Stimulated activated CD4-positive, alpha-beta T cell treated with anti-CD3 and anti-CD28 coated beads, TNF-alpha, amount 100 ng/mL, for 48 hours (primary cell): ENCODE data around the gene MEI1.
A peak's percentile ranks its signal among the peaks of the same experiment; 100 is the strongest.

Experiments
- DNase-seq, 3 donors: peaks; one replicate each; pipeline ENCODE4 v3.0.0-alpha.2; 2020; ENCODE audit warnings: low read depth in 3 of 3

MEI1 gene

DNA sequence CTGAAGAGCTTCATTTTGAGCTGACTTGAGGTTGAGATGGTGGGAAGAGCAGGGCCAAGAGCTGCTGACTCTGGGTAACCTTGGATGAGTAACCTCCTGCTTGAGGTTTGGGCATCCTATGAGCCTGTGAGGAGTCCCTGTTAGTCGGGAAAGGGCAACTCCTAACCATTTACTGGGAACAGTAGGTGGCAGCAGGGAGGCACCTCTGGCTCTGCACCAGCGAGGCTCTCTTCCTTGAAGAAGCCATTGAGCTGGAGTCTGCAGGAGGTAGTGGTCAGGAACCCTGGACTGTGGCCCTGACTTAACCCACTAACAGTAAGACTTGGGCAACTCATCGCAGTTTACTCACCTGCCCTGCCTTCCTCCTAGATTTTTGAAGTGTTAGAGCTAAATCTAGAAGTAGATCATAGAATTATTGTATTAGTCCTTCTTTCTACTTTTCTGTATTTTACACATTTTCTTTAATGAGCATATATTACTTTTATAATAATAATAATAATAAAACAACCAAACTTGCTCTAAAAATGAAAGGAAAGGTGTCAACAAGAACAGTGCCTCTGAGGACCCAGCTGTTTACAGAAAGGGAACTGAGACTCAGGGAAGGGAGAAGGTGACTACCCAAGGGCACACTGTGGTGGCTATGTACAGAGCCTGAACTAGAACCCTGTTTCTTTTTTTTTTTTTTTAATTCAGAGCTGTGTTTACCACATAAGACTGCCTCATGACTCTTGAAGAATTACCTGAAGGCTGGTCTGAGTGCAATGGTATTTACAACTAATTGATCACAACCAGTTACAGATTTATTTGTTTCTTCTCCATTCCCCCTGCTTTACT lies 47.5 kb downstream of the MEI1 start:
- DNase-seq = peak; percentile 19 to 54 (median 37)

DNA sequence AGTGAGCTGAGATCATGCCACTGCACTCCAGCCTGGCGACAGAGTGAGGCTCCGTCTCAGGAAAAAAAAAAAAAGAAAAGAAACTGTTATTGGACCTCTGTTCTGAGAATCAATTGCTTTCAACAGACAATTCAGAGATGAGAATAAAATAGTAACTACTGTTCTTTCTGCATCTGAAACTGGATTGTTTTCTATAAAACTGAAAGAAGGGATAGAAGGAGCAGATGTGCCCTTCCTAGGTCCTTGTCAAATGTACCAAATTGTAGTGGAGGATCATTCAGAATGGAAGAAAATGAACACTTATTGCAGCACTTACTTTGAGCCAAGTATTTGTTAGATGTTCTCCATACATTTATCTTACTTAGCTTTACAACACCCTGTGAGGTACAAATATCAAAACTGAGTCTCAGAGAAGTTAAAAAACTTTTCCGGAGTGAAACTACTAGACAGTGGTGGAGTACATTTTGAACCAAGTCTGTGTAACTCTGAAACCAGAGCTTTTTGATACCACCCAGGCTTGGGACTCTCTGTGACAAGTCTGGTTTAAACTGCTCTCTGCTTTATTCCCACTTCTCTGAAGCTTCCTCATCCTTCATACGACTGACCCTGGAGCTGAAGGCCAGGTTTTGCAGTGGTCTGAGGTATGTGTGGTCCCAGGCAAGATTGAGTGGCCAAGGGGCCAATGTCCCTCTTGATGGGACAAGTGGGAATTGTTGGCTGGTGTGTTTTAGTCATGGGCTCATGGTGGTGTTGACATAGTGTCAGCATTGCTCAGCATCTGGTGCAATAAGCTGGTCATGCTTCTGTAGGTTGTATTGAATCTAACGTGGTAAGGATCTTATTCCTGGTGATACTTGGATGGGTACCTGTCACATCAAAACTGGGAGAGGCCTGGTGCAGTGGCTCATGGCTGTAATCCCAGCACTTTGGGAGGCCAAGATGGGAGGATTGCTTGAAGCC lies 53.0 kb downstream of the MEI1 start:
- no peak for DNase-seq

DNA sequence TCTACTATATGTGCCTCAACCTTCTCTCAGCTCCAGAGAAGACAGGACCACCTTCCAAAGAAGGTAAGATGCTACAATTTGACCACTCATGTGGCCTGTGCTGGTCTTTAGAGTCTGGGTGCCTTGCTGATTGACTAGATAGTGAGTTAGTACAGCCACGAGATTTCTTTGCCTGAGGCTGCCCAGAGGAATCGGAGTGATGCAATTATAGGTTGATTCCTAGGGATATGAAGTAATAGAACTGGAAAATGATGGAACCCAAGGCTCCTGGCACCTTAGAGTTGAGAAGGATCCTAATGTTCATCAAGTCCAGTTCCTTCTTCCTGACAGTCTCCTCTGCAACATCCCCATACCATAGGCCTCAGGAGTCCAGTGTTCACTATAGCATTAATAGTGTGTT lies 54.7 kb downstream of the MEI1 start:
- DNase-seq = no peak

DNA sequence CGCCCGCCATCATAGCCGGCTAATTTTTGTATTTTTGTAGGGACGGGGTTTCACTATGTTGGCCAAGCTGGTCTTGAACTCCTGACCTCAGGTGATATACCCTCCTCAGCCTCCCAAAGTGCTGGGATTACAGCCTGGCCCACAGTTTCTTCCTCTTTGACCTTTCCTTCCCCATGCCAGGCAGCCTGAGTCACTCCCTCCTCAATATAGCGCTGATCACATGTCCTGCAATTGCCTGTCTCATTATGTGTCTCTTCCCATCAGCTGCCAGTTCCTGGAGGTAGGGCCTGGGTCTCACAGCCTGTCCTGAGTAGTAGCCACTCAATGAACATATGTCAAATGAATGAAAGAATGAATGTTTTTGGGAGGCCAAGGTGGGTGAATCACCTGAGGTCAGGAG lies 58.2 kb downstream of the MEI1 start:
- no peak for DNase-seq

DNA sequence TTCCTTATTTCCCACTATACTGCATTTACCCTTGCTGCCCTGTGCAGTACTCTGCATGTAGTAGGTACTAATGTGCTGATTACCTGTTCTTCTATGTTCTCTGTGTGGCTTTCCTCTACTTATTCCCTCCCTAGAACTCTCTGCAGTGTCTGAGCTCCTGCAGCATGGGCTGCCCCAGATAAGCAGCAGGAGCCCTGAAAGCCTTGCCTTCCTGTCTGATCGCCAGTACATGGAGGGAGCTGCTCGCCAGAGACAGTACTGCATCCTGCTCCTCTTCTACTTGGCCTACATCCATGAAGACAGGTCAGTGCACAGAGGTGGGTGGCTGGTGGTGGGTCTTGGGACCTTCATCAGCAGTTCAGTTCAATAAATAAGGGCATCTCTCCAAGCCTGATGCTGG lies 58.9 kb downstream of the MEI1 start:
- no peak for DNase-seq

DNA sequence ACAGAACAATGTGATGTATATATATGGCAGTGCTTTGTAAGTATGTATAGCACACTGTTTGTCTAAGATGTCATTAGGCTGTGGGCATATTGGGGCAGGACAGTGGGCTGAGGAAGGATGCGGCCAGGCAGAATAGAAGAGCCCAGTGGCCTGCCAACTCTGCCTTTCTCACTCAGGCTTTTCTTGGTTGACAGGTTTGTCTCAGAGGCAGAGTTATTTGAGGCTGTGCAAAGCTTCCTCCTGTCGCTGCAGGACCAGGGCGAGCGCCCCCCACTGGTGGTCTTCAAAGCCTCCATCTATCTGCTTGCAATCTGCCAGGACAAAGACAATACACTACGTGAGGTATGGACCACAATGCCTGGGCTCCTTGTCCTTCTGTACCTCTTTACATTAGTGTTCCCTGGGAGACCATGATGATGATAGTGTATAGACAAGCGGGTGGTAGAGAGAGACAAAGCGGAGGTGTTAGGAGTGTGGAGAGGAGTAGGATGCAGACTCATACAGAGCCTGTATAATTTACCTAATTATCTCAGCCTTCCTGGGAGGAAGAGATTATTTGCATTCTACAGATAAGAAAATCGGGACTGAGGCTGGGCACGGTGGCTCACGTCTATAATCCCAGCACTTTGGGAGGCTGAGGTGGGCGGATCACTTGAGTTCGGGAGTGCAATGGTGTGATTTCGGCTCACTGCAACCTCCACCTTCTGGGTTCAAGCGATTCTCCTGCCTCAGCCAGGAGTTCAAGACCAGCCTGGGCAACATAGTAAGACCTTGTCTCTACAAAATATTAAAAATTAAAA lies 63.9 kb downstream of the MEI1 start:
- peak in 1 of 3 donors; percentile 24 for DNase-seq

DNA sequence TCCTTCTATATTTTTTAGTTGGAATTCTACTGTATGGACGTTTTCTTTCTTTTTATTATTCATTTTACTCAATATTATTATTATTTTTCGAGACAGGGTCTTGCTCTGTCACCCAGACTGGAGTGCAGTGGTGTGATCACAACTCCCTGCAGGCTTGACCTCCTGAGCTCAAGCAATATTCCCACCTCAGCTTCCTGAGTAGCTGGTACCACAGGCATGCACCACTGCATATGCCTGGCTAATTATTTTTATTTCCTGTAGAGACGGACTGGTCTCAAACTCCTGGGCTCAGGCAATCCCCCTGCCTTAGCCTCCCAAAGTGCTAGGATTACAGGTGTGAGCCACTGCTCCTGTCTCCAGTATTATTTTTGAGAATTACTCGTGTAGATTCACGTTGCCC lies 67.2 kb downstream of the MEI1 start:
- DNase-seq = no peak

DNA sequence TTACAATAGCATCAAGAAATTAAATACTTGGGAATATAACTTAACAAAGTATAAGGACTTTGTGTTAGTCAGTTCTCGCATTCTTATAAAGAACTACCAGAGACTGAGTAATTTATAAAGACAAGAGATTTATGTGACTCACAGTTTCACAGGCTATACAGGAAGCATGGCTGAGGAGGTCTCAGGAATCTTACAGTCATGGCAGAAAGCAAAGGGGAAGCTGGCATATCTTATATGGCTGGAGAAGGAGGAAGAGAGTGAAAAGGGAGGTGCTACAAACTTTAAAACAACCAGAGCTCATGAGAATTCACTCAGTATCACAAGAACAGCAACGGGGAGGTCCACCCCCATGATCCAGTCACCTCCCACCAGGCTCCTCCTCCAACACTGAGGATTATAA lies 69.1 kb downstream of the MEI1 start:
- DNase-seq = no peak

DNA sequence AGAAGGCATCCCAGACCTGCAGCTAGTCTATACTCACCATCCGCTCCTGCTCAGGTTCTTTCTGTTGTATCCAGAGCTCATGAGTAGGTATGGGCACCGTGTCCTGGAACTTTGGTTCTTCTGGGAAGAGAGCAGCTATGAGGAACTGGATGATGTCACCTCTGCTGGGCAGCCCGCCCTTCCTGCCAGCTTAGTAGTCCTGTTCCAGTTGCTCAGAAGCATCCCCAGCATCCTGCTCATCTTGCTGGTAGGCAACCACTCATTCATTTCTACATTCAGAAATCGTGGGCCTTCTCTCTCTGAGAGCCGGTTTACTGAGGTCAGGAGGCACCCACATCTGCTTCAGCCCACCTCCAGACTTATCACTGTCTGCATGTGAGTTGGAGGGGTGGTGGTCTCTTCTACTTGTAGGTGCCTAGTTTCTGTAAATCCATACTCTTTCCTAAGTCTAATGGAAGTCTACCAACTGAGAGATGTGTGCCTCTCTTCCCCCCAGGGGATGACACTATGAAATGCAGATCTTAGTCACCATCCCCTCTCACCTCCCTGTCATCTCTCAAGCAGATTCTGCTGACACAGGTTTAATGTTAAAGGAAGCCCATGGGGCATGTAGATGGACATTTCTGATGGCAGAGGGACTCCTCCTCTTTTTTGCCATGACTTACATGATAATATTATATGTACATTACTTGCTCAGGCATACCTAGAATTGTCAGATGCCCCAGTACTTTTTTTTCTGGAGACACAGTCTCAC lies 71.6 kb downstream of the MEI1 start:
- no peak for DNase-seq

DNA sequence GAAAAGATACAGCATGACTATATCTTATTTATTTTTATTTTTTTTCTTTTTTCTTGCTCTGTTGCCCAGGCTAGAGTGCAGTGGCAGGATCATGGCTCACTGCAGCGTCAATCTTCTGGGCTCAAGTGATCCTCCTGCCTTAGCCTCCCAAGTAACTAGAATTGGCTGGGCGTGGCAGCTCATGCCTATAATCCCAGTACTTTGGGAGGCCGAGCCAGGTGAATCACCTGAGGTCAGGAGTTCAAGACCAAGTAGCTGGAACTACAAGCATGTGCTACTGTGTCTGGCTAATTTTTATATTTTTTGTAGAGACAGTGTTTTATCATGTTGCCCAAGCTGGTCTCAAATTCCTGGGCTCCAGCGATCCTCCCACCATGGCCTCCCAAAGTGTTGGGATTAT lies 72.9 kb downstream of the MEI1 start:
- no peak for DNase-seq

DNA sequence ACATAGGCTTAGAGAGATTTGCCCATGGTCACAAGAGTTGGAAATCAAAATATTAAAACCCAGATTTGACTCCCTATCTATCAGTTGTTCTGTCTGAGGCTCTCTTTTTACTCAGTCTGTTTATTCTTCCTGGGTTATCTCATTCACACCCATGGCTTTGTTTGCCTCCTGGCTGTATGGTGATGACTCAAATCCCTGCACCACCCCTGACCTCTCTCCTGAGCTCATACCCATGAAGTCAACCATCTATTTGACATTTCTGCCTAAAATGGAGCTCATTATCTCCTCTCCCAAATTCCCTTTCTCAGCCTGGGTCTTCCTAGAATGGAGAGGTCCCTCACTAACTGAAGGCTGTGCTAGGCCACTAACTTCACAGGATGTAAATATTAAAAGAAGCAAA lies 73.3 kb downstream of the MEI1 start:
- no peak for DNase-seq

DNA sequence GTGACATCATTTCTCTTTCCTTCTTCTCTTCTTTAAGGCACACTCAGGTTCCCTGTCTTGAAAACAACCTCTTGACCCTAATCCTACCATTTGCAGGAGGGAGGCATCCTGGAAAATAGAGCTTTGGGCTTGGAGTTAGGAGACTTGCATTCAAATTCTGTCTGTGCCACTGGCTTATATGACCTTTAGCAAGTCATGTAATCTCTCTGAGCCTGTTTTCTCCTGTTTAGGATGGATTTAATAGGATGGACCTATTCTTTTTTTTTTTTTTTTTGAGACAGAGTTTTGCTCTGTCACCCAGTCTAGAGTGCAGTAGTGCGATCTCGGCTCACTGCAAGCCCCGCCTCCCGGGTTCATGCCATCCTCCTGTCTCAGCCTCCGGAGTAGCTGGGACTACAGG lies 76.0 kb downstream of the MEI1 start:
- no peak for DNase-seq

DNA sequence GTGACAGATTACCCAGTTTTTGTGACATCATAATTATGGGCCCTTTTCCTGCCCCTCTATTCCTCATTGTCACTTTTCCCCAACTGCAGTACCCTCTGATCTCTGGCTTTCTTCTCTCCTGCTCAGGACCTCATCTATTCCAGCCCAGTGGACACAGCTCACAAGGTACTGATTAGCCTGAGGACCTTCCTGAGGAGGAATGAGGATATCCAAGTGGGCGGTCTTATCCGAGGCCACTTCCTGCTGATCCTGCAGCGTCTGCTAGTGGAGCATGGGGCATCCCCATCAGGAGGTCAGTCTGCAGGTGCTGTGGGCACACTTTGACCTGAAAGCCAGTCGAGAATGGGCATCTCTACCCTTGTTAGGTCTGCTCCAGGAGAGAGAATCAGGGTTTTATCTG lies 76.7 kb downstream of the MEI1 start:
- no peak for DNase-seq

DNA sequence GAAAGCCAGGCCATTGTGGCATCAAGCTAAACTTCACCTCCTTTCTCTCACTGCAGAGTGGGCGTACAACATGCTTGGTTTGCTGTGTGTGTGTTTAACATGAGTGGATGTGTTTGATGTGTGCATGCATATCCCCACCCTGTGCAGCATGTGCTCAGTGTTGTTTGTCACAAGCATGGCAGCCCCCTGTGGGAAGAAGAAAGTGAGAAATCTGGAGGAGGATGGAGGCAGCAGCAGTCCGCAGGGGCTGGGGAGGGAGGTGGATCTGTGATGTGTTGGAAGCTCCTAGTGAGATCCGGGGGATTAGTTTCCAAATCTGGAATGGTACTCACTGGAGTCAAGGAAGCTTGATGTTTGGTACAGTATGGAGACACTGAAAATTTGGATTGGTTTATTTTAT lies 77.1 kb downstream of the MEI1 start:
- DNase-seq = no peak

DNA sequence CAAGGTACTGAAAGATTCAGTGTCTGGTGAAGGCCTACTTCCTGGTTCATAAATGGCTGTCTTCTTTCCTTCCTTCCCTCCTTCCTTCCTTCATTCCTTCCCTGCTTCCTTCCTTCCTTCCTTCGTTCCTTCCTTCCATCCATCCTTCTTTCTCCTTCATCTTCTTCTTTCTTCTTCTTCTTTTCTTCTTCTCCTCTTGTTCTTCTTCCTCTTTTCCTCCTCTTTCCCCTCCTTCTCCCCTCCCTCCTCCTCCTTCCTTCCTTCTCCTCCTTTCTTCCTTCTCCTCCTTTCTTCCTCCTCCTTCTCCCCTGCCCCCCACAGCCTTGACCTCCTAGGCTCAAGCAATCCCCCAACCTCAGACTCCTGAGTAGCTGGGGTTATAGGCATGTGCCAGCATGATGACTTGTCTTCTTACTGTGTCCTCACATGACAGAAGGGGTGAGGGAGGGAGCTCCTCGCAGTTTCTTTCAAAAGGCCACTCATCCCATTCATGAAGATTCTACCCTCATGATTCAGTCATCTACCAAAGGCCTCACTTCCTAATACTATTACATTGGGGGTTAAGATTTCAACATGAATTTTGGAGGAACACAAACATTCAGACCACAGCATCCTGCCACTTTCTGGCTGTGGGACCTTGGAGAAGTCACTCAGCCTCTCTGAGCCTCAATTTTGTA lies 78.6 kb downstream of the MEI1 start:
- DNase-seq = no peak

DNA sequence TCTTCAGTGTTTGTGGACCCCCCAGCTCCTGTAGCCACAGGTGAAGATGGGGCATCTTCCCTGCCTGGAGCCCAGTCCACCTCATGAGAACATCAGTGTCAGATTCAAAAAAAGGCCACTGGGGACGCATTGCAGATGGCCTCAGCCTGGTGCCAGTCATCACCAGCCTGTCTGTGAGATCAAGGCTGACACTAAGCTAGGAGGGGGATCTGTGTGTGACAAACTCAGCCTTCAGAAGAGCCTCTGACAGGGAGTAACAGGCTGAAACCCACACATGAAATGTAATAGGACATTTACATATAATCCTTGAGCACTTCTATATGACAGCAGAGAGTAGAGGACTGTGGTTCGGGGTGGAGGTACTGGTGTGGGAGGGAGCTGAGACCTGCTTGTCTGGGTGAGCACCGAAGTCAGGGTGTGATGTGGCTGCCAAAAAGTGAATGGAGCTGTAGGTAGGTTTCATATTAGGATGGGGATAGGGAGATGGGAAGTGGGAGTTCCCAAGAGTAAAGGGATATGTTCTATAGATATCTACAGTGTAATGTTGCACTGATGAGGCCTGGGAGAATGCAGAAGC lies 80.7 kb downstream of the MEI1 start:
- DNase-seq = no peak

DNA sequence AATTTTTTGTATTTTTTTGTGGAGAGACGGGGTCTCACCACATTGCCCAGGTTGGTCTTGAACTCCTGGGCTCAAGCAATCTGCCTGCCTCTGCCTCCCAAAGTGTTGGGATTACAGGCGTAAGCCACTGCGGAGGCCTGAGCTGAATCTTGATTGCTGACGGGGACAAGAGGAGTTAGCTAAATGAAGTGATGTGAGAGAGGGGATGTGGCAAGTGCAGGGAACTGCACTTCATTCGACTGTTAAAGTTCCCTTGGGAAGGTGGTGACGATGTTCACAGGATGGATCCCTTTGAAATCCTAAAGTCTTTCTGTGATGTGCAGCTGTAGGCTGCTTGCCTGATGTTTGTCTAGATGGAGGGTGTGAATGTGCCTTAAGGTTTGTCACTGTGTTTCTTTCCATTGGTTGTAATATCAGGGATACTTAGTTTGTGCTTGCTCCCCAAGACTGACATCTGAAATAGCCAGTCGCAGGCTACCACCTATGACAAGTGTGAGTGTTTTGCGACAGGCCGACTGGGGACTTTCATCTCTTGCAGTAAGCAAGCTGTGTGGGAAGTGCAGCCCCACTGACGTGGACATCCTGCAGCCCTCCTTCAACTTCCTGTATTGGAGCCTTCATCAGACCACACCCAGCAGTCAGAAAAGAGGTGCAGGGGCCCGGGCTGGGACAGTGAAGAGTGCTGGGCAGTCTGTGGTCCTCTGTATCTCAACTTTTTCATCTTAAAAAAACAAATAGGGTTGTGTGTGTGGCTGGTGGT lies 81.6 kb downstream of the MEI1 start:
- DNase-seq = peak; percentile 76 to 89 (median 80)

DNA sequence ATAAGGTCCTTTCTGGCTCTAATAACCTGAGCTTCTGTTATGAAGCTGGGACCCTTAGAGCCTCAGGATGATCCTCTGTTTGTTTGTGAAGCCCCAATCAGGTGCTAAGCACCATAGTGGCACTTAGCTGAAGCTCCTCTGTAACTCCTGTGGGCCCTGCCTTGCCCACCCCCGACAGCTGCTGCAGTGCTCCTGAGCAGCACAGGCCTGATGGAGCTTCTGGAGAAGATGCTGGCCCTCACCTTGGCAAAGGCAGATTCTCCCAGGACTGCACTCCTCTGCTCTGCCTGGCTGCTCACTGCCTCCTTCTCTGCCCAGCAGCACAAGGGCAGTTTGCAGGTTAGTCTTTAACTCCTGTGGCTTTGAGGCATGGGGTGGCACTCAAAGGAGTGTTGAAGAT lies 82.2 kb downstream of the MEI1 start:
- DNase-seq = no peak

DNA sequence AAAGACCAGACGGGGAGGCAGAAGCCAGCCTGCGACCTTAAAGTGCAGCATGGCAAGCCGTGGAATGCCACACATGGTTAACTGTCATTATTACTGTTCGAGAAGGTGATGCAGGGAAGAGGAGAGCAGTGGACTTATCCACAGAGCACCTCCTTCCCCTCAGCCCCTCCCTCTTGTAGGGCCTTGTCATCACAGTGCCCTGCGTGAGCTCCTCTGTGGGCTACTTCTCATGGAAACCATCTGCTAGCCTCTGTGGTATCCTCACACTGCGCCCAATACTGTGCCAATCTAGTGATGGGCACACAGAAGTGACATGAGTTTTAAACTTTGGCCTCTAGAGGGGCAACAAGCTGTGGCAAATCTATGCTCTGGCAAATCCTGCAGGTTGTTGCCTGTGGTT lies 83.0 kb downstream of the MEI1 start:
- no peak for DNase-seq

DNA sequence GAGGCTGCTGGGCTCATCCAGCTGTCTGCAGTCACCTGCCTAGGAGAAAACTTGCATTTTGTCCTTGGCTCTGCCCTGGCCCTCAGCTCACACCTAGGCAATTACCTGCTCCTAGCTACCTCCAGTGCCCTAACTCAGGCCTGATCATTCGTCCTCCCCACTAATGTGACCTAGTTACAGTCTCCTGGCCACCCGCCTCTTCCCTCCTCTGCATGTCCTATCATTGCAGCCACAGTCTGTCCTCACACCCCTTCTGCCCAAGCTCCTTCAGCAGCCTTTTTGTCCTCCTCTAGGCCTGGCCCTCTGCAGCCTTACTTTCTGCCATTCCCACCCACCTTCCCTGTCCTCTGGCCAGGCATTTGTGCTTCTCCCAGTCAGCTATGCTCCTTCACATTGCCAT lies 83.4 kb downstream of the MEI1 start:
- DNase-seq = no peak
